ENCODE results near the gene MID2.
"Not testable (repeated sequence)": the region's sequence is repeated elsewhere in the genome, so short reads cannot be mapped to it uniquely, and the experiment has no call there.

MID2 gene

GRCh38 chrX:107845625-107846024 lies 20.0 kb downstream of the MID2 start:
- DNase-seq, result no peak

- DNase-seq, result peak; percentile 54
Measured at GRCh38 chrX:107848591-107848990, 22.9 kb downstream of the MID2 start.

- peak; percentile 5 for DNase-seq
Measured at GRCh38 chrX:107849747-107850421, 24.2 kb downstream of the MID2 start.

- DNase-seq, result no peak
Measured at GRCh38 chrX:107850422-107850765, 24.7 kb downstream of the MID2 start.

- no peak for DNase-seq
Measured at GRCh38 chrX:107851215-107851614, 25.5 kb downstream of the MID2 start.

GRCh38 chrX:107851665-107852064 lies 26.0 kb downstream of the MID2 start:
- not testable (repeated sequence) for DNase-seq

GRCh38 chrX:107856289-107856688 lies 30.6 kb downstream of the MID2 start:
- DNase-seq, result no peak

GRCh38 chrX:107857041-107857440 lies 31.4 kb downstream of the MID2 start:
- DNase-seq, result not testable (repeated sequence)

- DNase-seq, result no peak
Measured at GRCh38 chrX:107857837-107858236, 32.2 kb downstream of the MID2 start.

GRCh38 chrX:107861056-107861455 lies 35.4 kb downstream of the MID2 start:
- no peak for DNase-seq

GRCh38 chrX:107871136-107871535 lies 45.5 kb downstream of the MID2 start:
- DNase-seq, result no peak

GRCh38 chrX:107878106-107878505 lies 52.4 kb downstream of the MID2 start:
- DNase-seq, result no peak

GRCh38 chrX:107880054-107880610 lies 54.5 kb downstream of the MID2 start:
- DNase-seq, result no peak

GRCh38 chrX:107894038-107894437 lies 68.4 kb downstream of the MID2 start:
- peak; percentile 65 for DNase-seq

- DNase-seq, result no peak
Measured at GRCh38 chrX:107902721-107903120, 77.1 kb downstream of the MID2 start.

GRCh38 chrX:107905366-107905765 lies 79.7 kb downstream of the MID2 start:
- DNase-seq, result no peak

GRCh38 chrX:107924136-107924746 lies 98.6 kb downstream of the MID2 start:
- DNase-seq, result no peak

GRCh38 chrX:107934262-107934661 lies 108.6 kb downstream of the MID2 start:
- no peak for DNase-seq

GRCh38 chrX:107935200-107935599 lies 109.5 kb downstream of the MID2 start:
- DNase-seq, result peak; percentile 16

- DNase-seq, result no peak
Measured at GRCh38 chrX:107935664-107936433, 110.2 kb downstream of the MID2 start.

GRCh38 chrX:107936434-107936730 lies 110.7 kb downstream of the MID2 start:
- no peak for DNase-seq

- DNase-seq, result no peak
Measured at GRCh38 chrX:107940095-107940494, 114.4 kb downstream of the MID2 start.

GRCh38 chrX:107955337-107955736 lies 129.7 kb downstream of the MID2 start:
- not testable (repeated sequence) for DNase-seq

- DNase-seq, result no peak
Measured at GRCh38 chrX:107968623-107969022, 143.0 kb downstream of the MID2 start.

Data from NCI-H2171 treated with DMSO at 0.1 percent for 48 hours (cell line).